ENCODE data around the gene ENDOU. TPM values are rescaled to one million over a fixed set of nuclear protein-coding genes. Genes with fewer than 3 reads are reported as not detected.

ENDOU gene
- total and polyA plus RNA-seq, 2 donors (not counting 3 experiments of a cell fraction or from before 2014, with no cell fraction given), result not detected

DNA sequence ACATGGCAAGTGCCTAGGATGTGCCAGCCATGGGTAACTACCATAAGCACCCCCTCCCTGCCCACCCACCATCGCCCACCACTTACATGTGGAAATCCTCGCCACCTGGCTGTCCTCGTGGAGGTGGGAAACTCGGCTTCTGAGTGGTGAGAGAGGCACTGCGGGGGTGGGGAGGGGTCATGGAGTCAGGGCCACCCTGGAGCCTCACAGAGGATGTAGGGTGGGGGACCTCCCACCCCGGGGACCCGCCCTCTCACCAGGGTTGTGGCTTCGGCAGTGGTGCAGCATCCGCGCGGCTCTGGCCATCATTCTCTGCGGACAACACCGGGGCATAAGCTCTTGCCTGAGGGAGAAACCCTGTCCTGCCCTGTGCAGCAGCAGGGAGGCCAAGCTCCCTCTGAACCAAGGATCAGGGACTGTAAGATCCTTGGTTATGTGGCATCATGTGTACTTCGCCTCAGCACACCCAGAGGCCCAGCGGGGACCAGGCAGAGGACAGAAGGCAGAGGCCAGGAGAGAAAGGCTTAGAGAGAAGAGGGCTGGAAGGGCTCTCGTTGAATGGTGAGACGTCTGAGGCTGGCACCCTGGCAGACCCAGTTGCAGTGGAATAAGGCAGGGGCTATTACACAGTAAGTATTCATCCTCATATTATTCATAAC is 12.8 kb upstream of the ENDOU start:
- CTCF ChIA-PET, result interaction anchor here (1.0 to 10.4 kb wide), 6 partner anchors 20 to 100 kb away, joined by 3 to 385 read pairs (median 6); partner anchors contain the start of genes RAPGEF3 and SLC48A1
- no peaks in the 10 kb centered on the region for H3K79me2 ChIP-seq (ENCODE audit: control insufficient read depth, insufficient read depth, low read length)
- intact Hi-C loops (cut with micrococcal nuclease), result no loop called here

More for the DNA sequence above, 12.8 kb upstream of the ENDOU start:
- Histone ChIP-seq H3K9ac (replicated peaks; ENCODE audit: extremely low read depth, insufficient read depth, low read length) (no peak overlapping the region), H3K4me3 (replicated peaks in 1 of 3; ENCODE audit: insufficient read depth in 1 of 3, low read depth in 1 of 3, low read length in 3 of 3) (no peak overlapping the region), H3K36me3 (ENCODE audit: control insufficient read depth in 2 of 2, extremely low read depth in 1 of 2, insufficient read depth in 2 of 2, low read length in 2 of 2) (peaks cover 0 to 16% of the 10 kb centered on the region in 2 experiments), H3K9me3 (replicated peaks; ENCODE audit: control insufficient read depth, insufficient read depth, low read length) (no peaks in the 10 kb centered on the region), H3K9me1 (replicated peaks; ENCODE audit: control insufficient read depth, extremely low read depth, insufficient read depth, low read length) (no peaks in the 10 kb centered on the region), H3K4me2 (ENCODE audit: insufficient read depth, low read length) (no peak overlapping the region), H3K27me3 (ENCODE audit: control insufficient read depth in 2 of 2, insufficient read depth in 2 of 2, low read length in 2 of 2) (no peaks in the 10 kb centered on the region), H2AFZ (ENCODE audit: low read depth, low read length) (no peak overlapping the region), H3K27ac (ENCODE audit: insufficient read depth, low read depth, low read length) (no peak overlapping the region), H4K20me1 (replicated peaks; ENCODE audit: control insufficient read depth, extremely low read depth, insufficient read depth, low read length) (no peaks in the 10 kb centered on the region), H3K4me1 (ENCODE audit: control insufficient read depth, extremely low read depth, insufficient read depth, low read length) (peaks cover 14% of the 10 kb centered on the region)
- TF ChIP-seq MYC (IDR thresholded peaks at IDR 0.05; ENCODE audit: low read depth, low read length) (no peak), POLR2AphosphoS5 (IDR thresholded peaks at IDR 0.05; ENCODE audit: insufficient read depth, low read depth, low read length) (no peak), JUN (IDR thresholded peaks at IDR 0.05; ENCODE audit: borderline replicate concordance, insufficient read depth, insufficient read length, low read depth) (no peak), EZH2 (IDR thresholded peaks at IDR 0.05; ENCODE audit: borderline replicate concordance, low read depth, low read length, severe bottlenecking) (no peak), GATA2 (IDR thresholded peaks at IDR 0.05; ENCODE audit: insufficient read depth, insufficient read length, low read depth, low read length) (no peak), FOS (IDR thresholded peaks at IDR 0.05; ENCODE audit: borderline replicate concordance, insufficient read depth, low read length) (no peak), POLR2A (IDR thresholded peaks at IDR 0.05; ENCODE audit: low read depth, low read length) (no peak)
- TF ChIP-seq, protein P1, sequence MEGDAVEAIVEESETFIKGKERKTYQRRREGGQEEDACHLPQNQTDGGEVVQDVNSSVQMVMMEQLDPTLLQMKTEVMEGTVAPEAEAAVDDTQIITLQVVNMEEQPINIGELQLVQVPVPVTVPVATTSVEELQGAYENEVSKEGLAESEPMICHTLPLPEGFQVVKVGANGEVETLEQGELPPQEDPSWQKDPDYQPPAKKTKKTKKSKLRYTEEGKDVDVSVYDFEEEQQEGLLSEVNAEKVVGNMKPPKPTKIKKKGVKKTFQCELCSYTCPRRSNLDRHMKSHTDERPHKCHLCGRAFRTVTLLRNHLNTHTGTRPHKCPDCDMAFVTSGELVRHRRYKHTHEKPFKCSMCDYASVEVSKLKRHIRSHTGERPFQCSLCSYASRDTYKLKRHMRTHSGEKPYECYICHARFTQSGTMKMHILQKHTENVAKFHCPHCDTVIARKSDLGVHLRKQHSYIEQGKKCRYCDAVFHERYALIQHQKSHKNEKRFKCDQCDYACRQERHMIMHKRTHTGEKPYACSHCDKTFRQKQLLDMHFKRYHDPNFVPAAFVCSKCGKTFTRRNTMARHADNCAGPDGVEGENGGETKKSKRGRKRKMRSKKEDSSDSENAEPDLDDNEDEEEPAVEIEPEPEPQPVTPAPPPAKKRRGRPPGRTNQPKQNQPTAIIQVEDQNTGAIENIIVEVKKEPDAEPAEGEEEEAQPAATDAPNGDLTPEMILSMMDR (IDR thresholded peaks at IDR 0.05; ENCODE audit: extremely low read depth in 1 of 2, insufficient read depth in 1 of 2, low read depth in 1 of 2, low read length in 2 of 2), result no peak
- TF ChIP-seq, protein P2, sequence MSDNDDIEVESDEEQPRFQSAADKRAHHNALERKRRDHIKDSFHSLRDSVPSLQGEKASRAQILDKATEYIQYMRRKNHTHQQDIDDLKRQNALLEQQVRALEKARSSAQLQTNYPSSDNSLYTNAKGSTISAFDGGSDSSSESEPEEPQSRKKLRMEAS (IDR thresholded peaks at IDR 0.05; ENCODE audit: insufficient read depth, insufficient read length), result no peak
- FAIRE-seq (no peak), DNase-seq (ENCODE audit: low read depth, low spot score) (no peak)
- POLR2A ChIA-PET, result no interaction called here
- dilution Hi-C loops (cut with MboI; ENCODE audit: extremely low pct_ligation_motif_present, low sequenced_read_pairs), result no loop called here
- BruUV-seq (replicated peaks), result no TSS peak

Measured in endothelial cell of umbilical vein (primary cell).